ENCODE data around the gene IDI1. TPM values are rescaled to one million over a fixed set of nuclear protein-coding genes. Genes with fewer than 3 reads are reported as not detected.
"Not testable (repeated sequence)": the region's sequence is repeated elsewhere in the genome, so short reads cannot be mapped to it uniquely, and the experiment has no call there.

The IDI1 gene
- 249 and 253 TPM in 2 replicates for polyA plus RNA-seq (2014; cell fraction: cytosol; rRNA removed)
- 208 TPM in 2 replicates for polyA plus RNA-seq (2014; cell fraction: nucleus; rRNA removed)

DNA sequence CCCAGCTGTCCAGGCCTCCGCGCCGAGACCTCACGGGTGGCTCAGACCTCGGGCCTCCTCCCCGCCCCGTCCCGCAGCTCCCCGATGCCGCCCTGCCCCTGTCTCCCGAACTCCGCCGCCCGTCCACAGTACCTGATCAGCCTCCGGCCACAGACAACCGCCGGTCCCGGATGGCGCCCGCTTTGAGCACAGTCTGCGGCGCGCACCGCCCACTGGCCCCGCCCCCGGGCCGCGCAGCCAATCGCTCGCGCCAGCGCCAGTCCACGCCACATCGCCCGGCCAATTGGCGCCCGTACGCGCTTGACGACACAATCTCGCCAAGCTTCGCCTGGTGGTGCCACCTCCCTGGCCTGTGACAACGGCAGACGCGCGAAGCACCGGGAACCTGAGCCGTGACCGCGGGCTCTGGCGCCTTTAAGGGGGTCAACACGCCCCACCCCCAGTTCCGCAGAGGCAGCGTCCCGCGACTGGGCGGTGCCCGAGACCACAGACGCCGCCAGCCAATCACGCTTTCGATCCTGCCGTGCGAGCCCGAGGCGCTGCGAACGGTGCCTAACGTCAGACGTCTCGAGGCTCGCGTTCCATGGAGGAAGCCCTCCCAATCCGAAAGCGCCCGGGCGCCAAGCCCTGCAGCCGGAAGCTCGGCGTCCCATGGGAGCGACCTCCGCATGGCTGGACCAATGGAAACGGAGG, at the start of gene IDI1:
Gene IDI1, minus strand, starts transcription at position 388 of the 693 bp plus-strand sequence. Its CDS starts 116 bp downstream, at position 272.
- DNase-seq (ENCODE audit: low spot score), result peak; percentile 100

DNA sequence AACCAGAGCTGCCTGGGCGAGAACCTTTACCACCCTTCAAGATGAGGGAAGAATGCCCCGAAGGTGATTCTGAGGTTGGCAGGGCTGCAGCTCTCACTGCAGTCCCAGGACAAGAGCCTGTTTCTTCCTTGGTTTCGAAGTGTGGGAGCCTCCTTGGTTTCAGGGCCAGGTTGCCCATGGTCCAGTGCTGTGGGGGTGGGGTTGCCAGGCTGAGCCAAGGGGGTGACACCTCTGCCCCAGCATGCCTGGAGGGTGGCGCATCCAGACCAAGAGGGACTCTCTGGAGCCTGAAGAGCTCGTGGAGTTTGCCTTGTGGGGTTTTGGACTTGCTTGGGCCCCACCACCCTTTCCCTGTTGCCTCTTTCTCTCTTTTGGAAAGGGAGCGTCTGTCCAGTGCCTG, 48.5 kb upstream of the IDI1 start:
- no peak for DNase-seq (ENCODE audit: low spot score)

DNA sequence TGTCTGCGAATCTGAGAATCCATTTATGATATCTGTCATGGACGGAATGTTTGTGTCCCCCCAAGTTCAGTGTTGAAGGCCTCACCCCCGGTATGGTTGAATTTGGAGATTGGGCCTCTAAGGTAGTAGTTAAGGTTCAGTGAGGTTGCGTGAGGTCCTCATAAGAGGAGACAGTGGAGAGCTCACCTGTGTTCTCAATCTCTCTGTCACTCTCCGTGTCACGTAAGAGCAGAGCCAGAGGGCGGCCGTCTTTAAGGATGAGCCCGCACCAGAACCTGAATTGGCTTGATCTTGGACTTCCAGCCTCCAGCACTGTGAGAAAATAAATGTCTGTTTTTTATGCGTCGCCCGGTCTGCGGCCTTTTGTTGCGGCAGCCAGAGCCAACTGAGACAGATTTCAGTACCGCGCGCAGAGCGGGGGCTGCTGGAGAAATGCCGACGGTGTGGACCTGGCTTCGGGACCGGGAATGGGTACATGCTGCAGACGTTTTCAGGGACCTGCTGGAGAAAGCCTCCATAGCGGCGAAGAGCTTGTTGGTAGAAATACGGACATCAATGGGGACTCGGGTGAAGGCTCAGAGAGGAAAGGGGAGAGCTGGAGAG, 47.5 kb upstream of the IDI1 start:
- no peak for DNase-seq (ENCODE audit: low spot score)

DNA sequence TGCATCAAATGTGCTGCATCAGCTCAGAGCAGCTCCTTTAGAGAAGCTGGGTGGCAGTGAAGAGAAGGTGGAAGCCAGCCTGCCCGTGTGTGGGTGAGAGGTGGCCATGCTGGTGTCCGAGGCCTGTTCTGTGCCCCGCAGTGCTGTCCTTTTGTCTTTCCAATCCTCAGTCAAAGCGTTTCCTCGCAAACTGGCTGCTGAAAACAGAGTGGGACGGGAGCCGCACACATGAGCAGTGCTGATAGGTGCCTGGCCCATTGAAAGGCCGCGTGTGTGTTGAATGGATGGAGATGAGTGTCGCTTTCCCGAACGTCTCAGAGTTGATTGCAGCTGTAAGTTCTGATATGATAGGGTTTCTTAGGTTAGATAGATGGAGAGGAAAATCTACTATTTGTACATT, 46.6 kb upstream of the IDI1 start:
- DNase-seq (ENCODE audit: low spot score), result no peak

DNA sequence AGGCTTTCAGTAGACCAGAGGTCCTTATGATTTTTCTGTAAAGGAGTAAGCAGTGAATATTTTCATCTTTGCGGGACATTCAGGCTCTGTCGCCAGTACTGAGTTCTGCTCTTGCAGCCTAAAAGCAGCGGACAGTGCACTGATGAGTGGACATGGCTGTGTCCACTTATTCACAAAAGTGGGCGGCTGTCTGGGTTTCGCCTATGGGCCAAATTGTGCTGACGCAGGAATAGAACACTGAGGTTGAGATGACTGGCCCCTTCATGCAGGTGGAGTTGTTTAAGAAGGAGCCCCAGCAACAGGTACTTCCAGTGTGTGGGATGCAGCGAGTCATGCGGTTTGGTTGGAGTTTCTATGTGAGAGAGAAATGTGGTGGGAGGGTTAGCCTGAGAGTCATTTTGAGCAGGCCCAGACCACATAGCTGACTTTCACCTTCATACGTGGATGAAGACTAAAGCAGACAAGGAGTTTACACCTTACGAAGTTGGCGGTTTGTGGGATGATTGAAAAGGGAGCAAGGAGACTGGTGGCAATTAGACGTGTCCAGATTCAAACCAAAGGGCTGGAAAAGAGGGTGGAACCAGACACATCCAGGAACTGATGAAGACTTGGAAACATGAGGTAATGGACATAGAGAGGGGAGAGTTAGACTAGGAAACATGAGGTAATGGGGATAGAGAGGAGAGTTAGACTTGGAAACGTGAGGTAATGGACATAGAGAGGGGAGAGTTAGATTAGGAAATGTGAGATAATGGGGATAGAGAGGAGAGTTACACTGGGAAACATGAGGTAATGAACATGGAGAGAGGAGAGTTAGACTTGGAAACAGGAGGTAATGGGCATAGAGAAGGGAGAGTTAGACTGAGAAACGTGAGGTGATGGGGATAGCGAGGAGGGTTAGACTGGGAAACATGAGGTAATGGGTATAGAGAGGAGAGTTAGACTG, 45.5 kb upstream of the IDI1 start:
- DNase-seq (ENCODE audit: low spot score), result no peak

DNA sequence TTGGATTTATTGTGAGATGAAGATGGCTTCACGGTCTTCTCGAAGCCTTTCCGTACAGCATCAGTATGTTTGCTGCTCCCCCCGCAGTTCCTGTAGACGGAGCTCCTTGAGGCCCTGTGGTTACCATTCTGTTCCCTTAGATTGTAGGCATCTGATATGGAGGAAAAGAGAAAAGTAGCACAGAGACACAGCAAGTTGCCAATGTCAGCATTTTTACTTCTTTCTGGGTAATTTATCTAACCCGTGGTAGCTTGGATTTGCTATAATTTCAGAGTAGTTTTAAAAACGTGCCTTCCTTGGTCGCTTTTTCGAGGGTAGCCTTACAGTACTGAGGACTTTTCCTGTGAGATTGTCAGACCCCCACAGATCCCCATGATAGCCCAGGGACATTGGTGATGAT, 44.8 kb upstream of the IDI1 start:
- DNase-seq (ENCODE audit: low spot score), result no peak

DNA sequence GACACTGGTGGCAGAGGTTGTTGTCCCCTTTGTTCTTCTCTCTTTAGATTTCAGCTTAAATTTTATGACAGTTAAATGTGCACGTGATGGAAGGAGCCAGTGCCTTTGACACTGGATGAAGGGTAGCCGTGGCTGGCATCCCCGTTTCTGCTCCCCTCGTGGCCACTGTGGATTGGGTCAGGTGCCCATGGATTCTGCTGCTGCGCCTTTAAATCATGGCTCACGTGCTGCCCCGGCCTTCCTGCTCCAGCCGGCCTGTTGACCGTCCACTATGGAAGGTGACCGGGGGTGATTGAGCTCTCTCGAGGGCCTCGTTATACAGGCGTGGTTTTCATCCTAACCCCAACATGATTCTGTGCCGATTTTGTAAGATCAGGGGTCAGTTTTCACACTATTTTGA, 41.8 kb upstream of the IDI1 start:
- no peak for DNase-seq (ENCODE audit: low spot score)

DNA sequence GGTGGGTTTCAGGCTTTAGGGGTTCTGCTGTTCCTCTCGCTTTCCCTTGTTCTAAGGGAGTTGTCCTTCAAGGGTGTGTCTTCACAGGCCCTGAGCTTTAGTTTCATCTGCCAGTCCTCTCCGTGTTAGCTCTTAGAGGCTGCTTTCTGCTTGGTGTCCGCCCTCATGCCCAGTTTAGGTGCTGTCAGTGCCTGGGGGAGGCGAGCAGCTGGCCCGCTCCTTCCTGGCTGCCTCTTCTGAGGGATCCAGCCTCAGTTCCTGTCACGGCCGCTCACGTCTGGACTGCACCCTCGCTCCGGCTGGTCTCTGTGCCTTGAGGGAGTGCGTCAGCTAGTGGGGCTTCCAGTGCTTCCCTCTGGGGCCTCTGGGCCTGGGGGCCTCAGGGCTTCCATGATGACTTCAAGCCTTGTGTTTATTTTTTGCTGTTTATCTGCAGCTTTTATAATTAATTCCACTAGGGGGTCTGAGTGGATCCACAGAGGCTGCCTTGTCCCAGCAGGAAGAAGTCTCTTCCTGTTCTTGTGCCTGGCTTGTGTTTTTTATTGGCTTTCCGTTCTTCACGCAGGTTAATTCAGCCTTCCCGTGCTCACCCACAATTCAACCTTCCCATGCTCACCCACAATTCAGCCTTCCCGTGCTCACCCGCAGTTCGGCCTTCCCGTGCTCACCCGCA, 40.2 kb upstream of the IDI1 start:
- no peak for DNase-seq (ENCODE audit: low spot score)

DNA sequence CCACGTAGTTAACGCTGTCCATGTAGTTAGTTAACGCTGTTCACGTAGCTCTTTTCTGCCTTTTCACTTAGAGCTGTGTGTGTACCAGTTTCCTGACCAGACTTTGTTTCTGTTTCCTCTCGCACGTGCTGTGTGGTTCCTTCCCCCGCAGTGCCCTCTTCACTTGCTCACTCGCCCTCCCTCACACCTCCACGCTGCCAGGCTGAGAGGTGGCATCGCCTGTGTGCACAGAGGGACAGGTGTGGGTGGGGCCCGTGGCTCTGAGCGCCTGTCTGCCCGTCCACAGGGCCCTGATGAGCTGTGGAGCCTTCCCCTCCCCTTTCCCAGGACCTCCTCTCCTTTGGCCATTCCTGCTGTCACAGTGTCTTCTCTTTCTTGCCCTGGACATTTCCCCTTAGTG, 37.9 kb upstream of the IDI1 start:
- DNase-seq (ENCODE audit: low spot score), result no peak

DNA sequence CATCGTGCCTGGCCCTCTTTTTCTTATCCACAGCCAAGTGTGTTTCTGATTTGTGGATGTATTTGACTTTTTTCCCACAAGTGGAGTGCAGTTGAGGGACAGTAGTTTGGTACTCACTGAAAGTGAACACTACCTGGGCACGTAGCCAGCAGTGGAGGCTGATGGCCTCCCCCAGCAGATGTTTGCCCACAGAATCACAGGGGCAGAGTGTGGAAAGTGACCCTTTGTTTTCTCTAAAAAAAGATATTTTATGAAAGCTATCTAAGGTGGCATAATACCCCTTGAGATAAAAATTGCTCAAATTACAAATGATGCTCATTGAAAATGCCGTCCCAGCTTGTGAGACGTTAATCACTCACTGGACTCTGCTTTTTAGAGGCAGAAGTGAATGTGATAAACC, 36.3 kb upstream of the IDI1 start:
- no peak for DNase-seq (ENCODE audit: low spot score)

DNA sequence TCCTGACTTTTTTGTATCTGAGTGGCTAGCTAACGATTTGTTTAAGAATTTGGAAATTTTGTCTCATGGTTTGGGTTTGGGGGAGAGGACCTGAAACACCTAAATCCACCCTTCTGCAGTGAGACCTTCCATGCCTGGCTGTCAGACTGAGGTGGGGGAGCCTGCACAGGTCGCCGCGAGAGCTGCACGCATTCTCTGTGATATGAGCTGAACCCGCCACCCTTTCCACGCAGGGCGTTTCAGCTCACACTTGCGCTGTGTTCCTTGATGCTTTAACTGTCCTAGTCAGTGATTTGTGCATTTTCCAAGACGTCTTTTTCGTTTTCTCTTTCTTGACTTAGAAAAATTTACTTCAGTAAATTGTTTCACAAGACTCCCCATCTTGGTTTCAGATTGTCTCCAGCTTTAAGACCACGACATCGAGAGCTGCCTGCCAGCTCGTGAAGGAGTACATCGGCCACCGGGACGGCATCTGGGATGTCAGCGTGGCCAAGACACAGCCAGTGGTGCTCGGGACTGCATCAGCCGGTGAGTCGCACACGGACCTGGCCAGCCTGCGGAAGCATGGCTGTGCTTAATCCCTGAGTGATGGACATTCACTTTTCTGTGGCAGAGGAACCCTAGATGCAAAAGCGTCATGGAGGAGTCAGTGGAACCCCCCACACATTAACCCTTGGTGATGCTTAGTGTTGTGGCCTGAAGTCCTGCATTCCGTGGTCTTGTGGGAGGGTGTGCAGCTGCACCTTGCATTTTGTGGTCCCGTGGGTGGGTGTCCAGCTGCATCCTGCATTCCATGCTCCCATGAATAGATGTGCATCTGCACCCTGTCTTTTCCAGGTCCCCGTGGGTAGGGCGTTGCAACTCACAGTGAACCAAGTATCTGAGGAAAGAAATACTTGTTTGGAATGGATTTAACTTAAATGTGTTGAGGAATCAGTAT, 35.4 kb upstream of the IDI1 start:
- DNase-seq (ENCODE audit: low spot score), result no peak

DNA sequence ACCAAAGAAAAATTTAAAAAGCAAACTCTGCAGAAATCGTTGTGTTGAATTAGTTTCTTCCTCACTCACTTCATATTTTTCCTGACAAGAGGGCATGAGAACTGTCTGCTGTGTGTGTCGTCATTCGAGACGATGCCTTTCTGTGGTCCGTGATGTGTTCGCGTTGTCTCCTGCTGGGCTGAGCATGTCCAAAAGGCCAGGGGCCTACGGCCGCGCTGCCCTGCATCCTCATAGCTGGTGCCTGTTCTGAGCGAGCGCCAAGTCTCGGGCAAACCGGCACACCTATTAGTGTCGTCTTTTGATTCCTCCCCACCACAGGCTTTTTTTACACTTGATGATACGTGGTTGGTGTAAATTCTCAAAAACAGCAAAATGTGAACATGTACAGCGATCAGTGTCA, 34.7 kb upstream of the IDI1 start:
- DNase-seq (ENCODE audit: low spot score), result no peak

DNA sequence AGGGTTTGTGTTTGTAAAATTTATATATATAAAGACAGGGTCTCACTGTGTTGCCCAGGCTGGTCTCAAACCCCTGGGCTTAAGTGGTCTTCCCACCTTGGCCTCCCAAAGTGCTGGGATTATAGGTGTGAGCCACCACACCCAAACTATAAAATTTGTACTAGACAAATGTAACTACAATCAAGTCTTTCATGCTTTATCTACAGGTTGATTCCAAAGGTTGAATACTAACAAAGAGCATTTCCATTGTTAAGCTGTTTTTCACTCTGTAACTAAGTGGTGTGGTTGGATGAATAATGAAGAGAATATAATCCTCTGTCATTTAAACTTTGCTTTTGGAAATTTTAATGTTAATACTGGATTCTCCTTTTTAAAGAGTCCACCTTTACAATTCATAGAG, 29.7 kb upstream of the IDI1 start:
- DNase-seq (ENCODE audit: low spot score), result no peak

DNA sequence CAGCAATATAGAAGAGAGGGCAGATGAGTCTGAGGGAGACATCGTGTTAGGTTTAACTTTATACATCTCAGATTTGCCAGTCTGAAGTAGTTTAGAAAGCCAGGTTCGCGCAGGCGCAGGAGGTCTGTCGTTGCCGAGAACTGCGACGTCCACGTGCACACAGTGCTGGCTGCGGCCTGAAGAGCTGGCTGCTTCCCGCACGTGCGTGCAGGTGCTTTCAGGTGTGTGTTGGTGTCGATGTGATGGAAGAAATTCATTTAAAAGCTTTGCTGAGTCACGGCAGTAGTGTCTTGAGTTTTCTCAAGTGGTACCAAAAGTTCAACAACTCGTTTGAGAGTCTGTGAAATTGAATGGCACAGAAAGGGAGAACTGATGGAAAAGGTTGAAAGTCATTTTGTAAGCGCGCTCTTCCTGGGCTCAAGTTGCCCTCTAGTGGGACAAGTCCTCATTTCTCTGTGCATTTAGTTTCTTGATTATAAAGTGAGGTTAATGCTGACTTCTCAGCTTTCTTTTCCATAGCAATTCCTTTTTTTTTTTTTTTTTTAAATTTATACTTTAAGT, 25.9 kb upstream of the IDI1 start:
- DNase-seq (ENCODE audit: low spot score), result no peak

DNA sequence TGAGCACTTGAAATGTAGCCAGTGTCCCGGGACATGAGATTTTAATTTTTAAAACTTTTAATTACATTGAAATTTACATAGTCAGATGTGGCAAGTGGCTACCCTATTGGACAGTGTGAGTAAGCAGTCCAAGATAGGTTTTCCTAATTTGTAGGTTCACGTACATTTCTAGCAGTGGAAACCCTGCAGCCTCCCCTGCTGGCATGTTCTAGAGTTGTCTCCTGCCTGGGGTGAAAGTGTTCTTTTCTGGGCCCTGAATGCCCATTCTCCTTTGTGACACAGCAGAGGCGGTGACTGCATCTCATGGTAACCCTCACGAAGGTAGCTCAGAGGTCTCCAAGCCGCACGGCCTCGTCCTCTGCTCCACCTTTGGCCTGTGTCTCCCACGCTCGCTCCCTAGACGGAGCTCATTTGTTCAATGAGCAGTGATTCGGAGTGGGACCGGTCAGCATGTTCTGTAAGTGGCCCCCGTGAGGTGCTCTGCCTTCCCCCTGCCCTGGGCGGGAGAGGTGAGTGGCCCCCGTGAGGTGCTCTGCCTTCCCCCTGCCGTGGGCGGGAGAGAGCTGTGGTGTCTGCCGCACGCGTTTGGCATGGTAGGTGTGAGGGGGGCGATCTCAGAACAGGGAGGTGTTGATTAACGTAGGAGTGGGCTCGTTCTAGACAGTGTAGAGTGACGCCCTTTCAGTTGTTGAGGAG, 25.3 kb upstream of the IDI1 start:
- no peak for DNase-seq (ENCODE audit: low spot score)

DNA sequence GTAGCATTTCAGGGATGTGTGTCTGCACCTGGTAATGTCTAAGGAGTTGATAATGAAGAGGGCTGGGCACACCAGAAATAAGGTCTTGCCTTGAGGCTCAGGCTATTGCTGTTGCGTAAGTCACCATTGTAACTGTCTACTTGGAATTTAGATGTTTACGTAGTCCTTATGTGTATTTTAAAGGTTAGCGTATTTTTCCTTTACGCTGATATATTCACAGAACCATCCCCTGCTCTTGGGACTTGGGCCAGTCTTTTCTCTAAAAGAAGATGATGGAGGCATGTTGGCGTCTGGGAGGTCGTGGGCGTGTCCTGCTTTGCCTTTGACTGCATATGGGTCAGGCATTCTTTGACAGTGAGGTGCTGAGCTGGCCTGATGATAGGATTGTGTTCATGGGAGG, 22.0 kb upstream of the IDI1 start:
- DNase-seq (ENCODE audit: low spot score), result no peak

DNA sequence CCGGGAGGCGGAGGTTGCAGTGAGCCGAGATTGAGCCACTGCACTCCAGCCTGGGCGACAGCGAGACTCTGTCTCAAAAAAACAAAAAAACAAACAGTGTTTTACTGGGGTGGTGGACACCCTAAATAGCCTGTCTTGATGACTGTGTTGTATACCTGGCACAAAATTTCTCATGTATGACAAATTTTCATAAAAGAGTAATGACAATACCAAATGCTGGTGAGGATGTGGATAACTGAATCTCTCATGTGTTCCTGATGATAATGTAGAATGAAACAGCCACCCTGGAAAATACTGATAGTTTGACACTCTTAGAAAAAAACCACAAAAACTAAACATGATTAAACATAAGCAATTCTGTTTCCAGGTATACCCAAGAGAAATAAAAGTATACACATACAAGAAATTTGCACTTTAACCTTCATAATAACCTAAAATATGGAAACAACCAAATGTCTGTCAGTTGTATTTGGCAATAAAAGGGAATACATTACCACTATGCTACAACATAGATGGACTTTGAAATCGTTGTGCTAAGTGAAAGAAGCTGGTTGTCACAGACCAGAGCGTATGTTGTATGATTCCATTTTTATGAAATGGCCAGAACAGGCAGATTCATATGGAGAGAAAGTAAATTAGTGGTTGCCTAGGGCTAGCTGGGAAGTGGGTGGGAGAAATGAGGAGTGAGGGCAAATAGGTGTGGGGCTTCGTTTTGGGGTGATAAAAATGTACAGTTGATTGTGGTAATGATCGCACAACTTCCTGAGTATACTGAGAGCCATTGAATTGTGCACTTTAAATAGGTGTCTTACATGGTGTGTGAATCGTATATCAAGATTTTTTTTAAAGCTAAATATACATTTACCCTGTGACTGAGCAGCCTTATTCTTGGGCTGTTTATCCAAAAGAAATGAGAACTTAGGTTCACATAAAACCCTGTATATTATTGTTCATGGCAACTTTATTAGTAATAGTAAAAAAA, 19.8 kb upstream of the IDI1 start:
- DNase-seq (ENCODE audit: low spot score), result no peak

DNA sequence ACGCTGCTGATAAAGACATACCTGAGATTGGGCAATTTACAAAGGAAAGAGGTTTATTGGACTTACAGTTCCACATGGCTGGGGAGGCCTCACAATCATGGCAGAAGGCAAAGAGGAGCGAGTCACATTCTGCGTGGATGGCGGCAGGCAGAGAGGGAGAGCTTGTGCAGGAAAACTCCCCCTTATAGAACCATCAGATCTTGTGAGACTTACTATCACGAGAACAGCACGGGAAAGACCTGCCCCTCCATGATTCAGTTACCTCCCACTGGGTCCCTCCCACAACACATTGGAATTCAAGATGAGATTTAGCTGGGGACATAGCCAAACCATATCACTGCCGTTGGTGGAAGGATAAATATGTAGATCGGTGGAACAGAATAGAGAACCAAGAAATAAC, 17.8 kb upstream of the IDI1 start:
- DNase-seq (ENCODE audit: low spot score), result not testable (repeated sequence)

DNA sequence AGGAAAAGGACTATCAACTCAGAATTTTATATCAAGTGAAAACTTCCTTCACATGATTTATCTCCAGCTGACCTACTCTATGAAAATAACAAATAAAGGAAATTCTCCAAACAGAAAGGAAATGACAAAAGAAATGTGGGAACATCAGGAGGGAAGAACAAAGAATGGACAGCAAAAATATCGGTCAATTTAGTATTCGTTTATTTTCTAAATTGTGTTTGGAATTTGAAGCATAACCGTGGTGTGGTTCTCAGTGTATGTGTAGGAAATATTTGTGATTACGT, 16.0 kb upstream of the IDI1 start:
- DNase-seq (ENCODE audit: low spot score), result no peak
